G401 (cell line): ENCODE results near the gene WDFY2. TPM values are rescaled to one million over a fixed set of nuclear protein-coding genes. Genes with fewer than 3 reads are reported as not detected.
"Not testable (repeated sequence)": the region's sequence is repeated elsewhere in the genome, so short reads cannot be mapped to it uniquely, and the experiment has no call there.

Source experiments
- DNase-seq: peaks from one replicate; pipeline ENCODE4 v3.0.0-alpha.2; 2015; ENCODE audit warnings: low spot score
- in situ Hi-C: cut with HindIII; loops from 2 replicates; pipeline ENCODE4 v1.10.0; 2016; ENCODE audit warnings: low sequenced_read_pairs, mixed read lengths
- total RNA-seq: library from RNA; depleted of rRNA; stranded (reverse); fragments of >200 nt; shearing (Covaris generic); gene quantifications from 2 replicates; pipeline ENCODE4 v1.2.3, GENCODE V29; 2014

Gene WDFY2
- total RNA-seq, 1 experiment from 2014 or later: 4.1 TPM

DNA sequence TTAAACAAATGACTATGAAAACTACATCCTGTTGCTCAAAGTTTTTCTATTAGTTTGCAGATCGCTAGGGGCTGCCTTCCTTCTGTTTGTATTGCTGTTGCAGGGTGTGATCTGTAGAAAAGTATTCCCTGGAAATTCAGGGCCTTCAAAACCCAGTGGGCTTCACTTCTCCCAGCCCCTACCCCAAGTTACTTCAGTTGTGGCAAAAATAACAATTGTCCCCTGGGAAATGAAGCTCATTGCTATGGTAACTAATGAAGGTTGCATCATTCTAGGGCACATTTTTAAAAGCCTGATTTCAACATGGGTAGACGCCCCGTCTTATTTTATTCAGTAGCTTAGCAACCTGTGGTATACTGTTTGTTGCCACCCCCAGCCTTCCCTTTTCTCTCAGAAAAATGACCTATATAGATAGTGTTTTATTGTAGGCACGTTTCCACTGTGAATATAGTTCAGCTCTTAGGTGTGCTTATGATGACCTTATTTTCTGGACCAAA is 60.9 kb downstream of the WDFY2 start:
- no peak for DNase-seq
- in situ Hi-C loops: no loop called here

DNA sequence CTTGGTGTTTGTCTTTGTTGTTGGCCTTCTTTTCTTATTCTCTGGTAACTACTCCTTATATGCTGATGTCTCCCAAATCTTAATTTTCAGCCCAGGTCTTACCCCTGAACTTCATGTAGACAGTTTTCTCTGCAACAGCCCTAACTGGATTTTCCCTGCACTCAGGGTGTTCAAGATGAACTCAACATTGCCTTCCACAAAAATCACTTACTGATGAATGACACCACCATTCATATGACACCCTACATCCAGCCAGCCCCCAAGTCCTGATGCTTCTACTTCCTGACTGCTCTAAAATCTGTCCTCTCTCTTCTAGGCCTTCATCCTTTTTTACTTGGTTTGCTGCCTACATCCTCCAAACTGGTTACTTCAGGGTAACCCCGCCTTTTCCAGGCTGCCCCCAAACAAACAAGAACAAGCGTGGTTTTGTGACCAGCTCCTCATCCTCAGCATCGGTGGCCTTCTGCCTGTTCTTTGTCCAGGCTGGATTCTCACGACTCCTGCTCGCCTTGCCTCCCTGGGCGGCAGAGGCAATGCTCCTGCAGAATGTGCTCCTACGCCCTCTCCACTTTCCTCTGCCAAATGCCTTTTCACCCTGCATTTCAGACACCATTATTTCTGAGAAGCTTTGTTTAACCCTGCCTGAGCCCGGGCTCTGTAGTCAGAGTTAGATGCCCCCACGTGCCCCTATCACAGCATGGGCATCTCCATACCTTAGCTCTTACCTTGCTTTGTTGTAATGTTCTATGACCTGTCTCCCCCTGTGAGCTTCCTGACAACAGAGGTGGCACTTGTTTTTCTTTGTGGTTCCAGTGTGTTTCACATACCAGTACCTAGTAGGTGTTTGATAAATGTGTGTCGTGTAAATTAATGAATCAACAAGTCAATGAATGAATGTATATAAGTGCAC is 61.8 kb downstream of the WDFY2 start:
- no peak for DNase-seq

DNA sequence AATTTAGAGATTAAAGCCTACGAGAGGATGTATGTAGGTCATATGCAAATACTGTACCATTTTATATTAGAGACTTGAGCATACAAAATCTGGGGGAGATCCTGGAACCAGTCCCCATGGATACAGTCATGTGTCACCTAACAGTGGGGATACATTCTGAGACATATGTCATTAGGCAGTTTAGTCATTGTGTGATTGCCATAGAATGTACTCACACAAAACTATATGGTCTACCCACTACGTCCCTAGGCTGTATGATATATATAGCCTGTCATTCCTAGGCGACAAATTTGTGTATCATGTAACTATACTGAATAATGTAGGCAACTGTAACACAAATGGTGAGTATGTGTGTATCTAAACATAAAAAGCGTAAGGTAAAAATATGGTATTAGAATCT is 62.8 kb downstream of the WDFY2 start:
- DNase-seq: no peak
- in situ Hi-C loops: no loop called here

More for the DNA sequence above, 61.8 kb downstream of the WDFY2 start:
- in situ Hi-C loops: no loop called here

DNA sequence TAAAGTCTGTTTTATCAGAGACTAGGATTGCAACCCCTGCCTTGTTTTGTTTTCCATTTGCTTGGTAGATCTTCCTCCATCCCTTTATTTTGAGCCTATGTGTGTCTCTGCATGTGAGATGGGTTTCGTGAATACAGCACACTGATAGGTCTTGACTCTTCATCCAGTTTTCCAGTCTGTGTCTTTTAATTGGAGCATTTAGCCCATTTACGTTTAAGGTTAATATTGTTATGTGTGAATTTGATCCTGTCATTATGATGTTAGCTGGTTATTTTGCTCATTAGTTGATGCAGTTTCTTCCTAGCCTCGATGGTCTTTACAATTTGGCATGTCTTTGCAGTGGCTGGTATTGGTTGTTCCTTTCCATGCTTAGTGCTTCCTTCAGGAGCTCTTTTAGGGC is 67.9 kb downstream of the WDFY2 start:
- in situ Hi-C loops, DNase-seq: not testable (repeated sequence)

DNA sequence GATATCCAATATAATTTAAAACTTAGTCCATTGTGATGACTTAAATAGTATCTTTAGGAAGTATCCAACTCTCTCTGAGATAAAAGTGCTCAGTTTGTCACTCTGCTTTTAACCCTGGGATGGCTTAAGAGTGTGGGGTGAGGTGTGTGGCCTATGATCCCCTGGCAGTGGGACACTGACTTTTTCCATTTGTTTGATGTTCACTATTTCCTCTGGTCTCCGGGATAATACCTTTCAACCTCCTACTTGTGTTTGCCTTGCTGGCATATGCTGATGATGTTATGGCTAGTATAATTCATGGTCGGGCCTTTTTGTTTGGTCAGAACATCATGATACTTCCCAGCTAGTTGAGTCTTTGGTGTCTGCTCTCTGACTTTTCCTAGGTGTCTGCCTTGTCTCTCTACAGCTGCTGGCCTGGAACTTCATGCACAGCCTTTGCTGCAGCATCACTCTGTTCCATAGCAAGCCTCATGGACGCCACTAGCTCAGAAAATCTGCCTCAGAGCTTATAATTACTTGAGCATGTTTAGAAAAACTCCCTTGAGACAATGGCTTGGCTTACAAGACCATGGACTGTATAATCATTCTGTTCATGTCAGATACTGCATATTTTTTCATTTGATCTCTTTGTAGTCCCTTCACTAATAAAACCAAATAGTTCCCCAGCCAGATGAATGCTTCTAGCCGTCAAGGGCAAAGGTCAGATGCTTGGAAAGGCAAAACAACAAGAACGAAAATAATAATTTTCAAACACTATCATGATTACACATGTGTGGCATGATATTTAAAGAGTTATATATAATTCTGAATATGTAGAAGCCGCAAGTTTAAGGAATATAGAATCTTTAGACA is 75.2 kb downstream of the WDFY2 start:
- DNase-seq: no peak
- in situ Hi-C loops: no loop called here

DNA sequence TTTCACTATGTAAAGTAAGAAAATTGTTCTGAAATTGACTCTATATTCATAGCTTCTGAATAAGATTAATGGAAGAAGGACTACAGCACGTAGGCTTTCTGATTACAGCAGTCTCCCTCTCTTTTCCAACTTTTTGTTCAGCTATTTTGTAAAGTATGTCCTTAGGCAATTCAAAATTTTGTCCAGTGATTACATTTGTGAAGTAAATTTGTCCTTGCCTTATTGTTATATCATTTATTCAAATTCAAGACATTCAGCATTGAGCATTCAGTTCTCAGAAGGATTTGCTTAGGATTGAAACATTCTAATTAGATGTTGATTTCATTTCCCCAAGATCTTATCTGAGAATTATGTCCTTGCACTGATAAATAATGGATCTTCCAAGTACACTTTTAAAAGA is 76.6 kb downstream of the WDFY2 start:
- in situ Hi-C loops: no loop called here
- DNase-seq: no peak

DNA sequence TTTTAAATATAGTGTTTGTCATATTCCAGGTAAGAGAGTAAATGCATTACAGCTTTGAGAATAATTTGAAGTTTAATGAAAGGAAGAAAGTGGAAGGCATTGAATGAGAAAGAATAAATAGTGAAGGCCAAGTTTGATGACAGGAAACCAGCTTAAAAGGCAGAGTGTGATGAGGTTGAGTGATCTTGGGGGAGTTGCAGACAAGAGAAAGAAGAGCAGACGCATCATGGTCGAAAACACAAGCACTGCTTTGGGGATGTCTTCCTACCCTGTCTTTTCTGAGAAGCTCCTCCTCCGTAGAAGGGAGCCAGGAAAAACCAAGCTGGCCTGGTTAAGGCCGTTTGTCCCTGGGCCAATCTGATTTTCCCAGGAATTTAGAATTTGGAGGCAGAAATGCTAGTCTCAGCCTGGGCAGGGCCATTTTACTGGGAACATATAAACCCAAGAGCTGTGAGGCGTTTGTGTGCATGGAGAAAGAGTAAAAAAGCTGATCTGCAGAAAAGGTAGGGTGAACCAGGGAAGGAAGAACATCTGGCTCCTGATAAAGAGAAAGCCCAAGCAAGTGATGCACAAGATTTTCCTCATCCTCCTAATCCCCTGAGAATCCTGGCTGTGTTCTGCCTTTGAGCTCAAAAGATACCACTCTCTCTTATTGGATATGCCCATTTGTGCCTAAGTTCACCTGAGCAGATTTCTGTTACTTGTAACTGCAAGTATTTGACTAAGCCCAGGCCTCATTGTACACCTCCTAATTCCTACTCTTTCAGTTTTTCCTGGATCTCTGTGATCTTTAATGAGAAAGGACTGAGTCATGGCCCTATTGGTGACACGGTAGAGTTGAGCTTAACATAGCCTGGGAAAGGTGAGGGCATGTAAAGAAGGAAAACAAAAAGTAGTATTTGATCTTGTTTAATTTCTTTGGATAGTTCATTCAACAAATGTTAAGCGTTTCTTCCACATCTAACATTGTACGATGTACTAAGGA is 80.0 kb downstream of the WDFY2 start:
- no peak for DNase-seq
- in situ Hi-C loops: no loop called here

DNA sequence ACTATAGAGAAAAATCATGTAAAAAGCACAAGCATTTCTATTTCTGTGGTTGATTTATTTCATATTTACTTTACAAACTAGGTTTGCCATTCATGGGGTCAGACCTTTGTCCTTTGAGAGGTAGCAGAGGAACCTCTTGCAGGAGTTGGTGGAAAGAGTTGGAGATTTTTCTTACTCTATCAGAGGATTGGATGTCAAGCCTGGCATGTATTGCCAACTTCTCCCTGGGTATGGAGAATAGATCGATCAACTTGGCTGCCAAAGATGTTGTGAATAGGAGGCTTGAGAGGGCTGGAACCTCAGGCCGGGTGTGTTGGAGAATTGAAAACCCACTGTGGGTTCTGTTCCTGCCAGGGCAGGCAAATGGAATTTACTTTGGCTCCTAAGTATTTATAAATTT is 81.2 kb downstream of the WDFY2 start:
- no peak for DNase-seq
- in situ Hi-C loops: no loop called here

DNA sequence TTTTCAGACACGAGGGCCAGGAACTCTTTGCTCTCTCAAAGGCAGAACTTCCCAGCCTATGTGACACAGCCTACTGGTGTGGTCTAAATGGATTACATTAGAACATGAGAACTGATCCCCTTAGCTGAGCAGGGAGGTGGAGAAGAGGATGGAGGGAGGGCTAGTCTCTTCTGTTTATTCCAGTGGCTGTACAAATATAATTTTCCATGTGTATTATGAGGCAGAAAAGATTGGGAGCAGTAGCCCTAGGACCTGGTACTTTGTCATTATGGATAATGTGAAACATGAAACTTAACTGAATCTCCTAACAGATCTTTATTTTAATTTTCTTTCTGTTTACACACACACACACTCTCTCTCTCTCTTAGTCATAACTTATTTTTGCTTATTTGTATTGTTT is 82.1 kb downstream of the WDFY2 start:
- DNase-seq: no peak
- in situ Hi-C loops: no loop called here

DNA sequence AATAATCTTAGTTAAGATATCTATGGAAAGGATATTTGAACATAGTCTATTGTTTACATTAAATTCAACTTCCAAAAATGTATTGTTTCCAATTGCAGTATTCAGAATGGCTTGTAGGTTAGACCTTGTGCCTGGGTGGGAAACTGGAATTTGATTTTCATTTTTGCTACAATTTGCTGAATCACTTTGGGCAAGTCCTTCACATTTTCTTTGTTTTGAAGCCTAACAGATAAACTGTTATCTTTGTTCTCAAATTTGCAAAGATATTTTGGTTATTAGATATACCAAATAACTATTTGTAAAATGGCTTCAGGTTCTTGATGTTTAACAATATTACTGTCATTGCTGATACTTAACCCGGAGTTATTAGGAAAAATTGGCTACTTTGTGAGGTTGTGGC is 82.6 kb downstream of the WDFY2 start:
- no peak for DNase-seq
- in situ Hi-C loops: no loop called here

DNA sequence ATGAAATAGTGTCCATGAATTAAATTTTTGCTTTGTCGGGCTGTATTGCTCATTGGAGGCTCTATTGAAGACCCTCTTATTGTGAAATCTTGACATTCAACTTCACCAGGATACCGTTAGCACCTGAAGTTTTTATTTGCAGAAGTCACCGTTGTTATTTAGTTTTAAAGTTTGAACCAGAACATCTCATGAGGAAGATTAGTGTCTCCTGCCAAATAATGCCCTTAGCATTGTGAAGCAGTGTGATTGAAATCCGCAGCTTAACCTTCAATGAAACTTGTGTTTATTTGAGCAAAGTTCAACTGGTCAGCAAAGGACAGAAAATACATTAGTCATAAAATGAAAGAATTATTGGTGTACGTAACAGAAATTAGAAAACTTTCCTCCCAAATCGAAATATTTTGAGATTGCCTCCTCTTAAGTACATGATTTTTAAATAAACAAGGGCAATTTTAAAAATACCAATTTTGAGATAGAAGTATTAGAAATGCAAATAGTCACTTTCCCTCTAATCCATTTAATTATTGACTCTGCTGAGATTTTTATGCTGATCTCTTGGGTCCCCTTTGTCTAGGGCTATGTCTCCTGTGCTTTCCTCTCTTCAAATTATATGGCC is 84.4 kb downstream of the WDFY2 start:
- no peak for DNase-seq
- in situ Hi-C loops: no loop called here

DNA sequence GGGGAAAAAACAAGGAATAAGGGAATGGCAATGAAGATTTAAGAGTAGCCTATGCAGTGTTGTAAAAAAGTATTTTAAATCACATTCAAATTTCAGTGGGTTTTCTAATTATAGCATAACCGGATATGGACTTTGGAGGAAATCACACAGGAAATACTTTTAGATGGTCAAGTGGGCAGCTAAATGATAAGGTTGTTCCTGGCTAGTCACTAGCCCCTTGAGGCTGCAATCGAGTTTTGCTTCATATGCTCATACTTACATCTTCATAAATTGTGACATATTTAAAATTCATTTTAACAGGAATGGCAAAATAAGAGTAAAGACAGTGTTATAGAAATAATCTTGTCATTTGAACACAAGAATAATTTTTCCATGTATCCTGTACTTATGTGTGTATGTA is 88.9 kb downstream of the WDFY2 start:
- DNase-seq: no peak
- in situ Hi-C loops: no loop called here

DNA sequence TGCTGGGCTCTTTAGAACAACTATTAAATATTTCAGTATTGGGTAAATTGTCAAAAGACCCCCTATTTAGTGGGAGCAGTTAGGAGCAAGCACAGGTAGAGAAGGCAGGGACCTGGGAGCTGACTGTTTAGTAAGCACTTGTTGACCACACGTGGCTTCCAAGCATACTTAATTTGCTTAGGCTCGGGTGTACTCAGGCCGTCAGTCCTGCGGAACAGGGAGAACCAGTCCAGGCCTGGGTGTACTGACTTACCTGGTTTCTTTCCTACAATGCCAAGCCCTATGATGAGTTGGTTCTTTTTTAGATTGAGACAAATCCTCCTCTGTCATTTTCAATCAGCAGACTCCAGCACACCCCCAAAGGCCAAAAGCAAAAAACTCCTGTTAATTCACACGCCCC is 90.0 kb downstream of the WDFY2 start:
- DNase-seq: no peak
- in situ Hi-C loops: no loop called here

DNA sequence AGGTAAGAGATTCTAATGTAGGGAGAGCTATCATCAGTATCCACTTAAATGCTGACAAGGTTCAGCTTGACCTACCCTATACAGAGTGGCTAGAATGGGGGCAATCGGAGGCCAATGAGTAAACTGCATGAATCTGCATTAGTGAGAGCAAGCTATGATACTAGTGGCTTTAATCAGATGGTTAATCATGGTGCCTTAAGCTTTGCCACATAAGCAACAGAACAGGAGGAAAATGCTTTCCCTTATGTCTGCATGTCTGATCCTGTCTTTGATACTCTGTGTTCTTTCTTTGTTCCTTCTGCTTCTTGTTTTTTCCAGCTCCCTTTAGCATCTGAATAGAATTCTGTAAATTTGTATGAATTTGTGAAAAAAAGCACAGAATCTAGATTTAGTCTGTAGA is 91.1 kb downstream of the WDFY2 start:
- in situ Hi-C loops: no loop called here
- DNase-seq: no peak

DNA sequence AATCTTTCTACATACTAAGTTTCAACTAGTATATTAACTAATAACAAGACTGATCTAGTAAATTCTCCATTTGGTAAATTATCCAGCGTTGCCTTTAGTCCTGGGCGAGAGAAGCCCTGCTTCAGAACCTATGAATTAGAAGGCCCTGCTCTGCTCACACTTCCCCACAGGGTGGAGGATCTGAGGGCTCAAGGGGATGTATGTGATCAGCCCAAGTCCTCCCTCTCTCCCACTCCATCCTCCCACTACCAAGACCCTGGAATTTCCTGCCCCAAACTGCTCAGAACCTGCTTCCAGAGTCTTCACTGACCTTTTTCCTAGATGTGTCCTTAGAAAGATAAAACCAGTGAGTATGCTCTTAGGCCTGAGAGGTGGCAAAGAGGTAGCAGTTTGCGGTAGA is 91.6 kb downstream of the WDFY2 start:
- no peak for DNase-seq
- in situ Hi-C loops: no loop called here

DNA sequence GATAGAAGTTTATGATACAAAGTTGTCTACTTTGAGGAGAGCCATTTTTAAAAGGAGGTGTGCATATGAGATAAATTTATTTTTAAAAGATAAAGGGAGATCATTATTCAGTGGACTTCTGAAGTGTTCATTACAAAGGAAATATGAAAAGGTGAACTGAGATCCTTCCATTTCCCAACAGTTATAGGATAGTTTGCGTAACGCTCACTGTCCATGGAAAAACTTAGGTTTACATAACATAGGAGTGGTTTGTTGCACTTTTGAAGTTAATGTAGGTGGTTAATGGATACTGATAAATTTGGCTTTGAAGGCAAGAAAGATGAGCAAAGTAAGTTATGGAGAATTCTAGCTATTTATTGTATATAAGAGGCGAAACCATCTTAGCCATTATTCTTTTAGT is 92.5 kb downstream of the WDFY2 start:
- in situ Hi-C loops: no loop called here

DNA sequence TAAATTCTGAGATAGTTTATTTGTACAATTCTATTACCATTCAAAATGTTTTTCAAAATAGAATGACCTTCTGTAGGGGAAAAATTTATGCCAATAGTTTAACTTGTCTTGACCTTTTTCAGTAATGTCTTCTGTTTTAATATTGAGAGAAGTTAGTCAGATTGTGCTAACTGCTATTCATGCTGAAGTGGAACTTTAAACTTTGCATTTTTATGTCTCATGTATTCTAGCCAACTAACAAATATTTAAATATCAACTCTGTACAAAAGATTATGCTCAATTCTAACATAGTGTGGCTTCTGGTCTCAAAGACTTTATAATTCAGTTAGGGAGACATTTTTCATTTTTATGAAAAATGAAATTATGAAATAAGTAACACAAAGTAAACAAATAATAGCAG is 94.2 kb downstream of the WDFY2 start:
- no peak for DNase-seq
- in situ Hi-C loops: no loop called here

More for the DNA sequence above, 92.5 kb downstream of the WDFY2 start:
- no peak for DNase-seq

DNA sequence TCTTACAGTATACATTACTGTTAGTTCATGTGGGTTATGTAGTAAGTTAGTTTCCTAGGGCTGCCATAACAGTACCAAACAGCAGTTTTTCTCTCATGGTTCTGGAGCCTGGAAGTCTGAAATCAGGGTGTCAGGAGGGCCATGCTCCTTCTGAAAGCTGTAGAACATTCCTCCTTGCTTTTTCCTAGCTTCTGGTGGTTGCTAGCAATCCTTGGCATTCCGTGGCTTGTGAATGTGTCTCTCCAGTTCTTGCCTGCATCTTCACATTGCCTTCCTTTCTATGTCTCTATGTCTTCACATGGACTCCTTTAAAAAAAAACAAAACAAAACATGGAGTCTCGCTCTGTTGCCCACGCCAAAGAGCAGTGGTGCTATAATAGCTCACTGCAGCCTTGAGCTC is 95.4 kb downstream of the WDFY2 start:
- no peak for DNase-seq
- in situ Hi-C loops: no loop called here
